ENCODE measurements around the gene UBE2L5. TPM values are rescaled to one million over a fixed set of nuclear protein-coding genes. Genes with fewer than 3 reads are reported as not detected.

UBE2L5 gene
- total and polyA plus RNA-seq, 2 of the 4 experiments (the other 2 are of a cell fraction): 0.18 TPM; not detected in 1

GRCh38 chr13:30388406-30389283 lies 33.6 kb upstream of the UBE2L5 start:
- no peak for TF ChIP-seq RAD21 (IDR thresholded peaks at IDR 0.05; ENCODE audit: low read length)
- TF ChIP-seq CTCF (conservative IDR thresholded peaks at IDR 0.05; ENCODE audit: low read depth, low read length): no peak
- no peak for TF ChIP-seq CHD1 (IDR thresholded peaks at IDR 0.05; ENCODE audit: low read depth, low read length)
- TF ChIP-seq CEBPB (IDR thresholded peaks at IDR 0.05; ENCODE audit: low read depth, low read length): peak; percentile 76
- TF ChIP-seq SMC3 (IDR thresholded peaks at IDR 0.05; ENCODE audit: low read depth, low read length): no peak
- no peak for TF ChIP-seq RFX5 (IDR thresholded peaks at IDR 0.05; ENCODE audit: low read depth, low read length)
- TF ChIP-seq POLR2A (IDR thresholded peaks at IDR 0.05; ENCODE audit: low read depth, low read length): peak; percentile 39; the same call in 1 of the 2 replicates
- no peak for TF ChIP-seq MAFK (IDR thresholded peaks at IDR 0.05; ENCODE audit: low read depth, low read length)
- TF ChIP-seq MAZ (IDR thresholded peaks at IDR 0.05; ENCODE audit: borderline replicate concordance, low read depth, low read length): no peak
- TF ChIP-seq FOS (IDR thresholded peaks at IDR 0.05; ENCODE audit: low read depth, low read length): no peak
- no peak for TF ChIP-seq RCOR1 (IDR thresholded peaks at IDR 0.05; ENCODE audit: insufficient replicate concordance, low read length)
- Histone ChIP-seq H3K56ac (ENCODE audit: extremely low read depth, insufficient read depth, low read length) (peak overlapping the region; percentile 35; the same call in 1 of the 2 replicates), H3K27me3 (ENCODE audit: control insufficient read depth, insufficient read depth, low read length) (no peaks in the 10 kb centered on the region), H4K20me1 (ENCODE audit: insufficient read depth, low read length) (no peaks in the 10 kb centered on the region), H3K4me2 (ENCODE audit: low read depth, low read length) (peak overlapping the region; percentile 87), H3K36me3 (ENCODE audit: control insufficient read depth, insufficient read depth, low read length) (no peaks in the 10 kb centered on the region), H3K18ac (ENCODE audit: low read depth, low read length) (peak overlapping the region; percentile 79), H2BK5ac (ENCODE audit: low read depth, low read length, poor library complexity, severe bottlenecking) (peak overlapping the region; percentile 93), H3K27ac (ENCODE audit: insufficient read depth, low read length) (peak overlapping the region; percentile 87), H2BK20ac (ENCODE audit: low read depth, low read length) (no peak overlapping the region), H2AK9ac (replicated peaks; ENCODE audit: low read depth, low read length, poor library complexity) (no peak overlapping the region), H2AFZ (replicated peaks; ENCODE audit: low read length, poor library complexity) (peak overlapping the region; percentile 69), H3K9me3 (ENCODE audit: control insufficient read depth, insufficient read depth, low read length) (no peaks in the 10 kb centered on the region), H3K4me1 (ENCODE audit: control insufficient read depth, insufficient read depth, low read length) (peaks cover 8% of the 10 kb centered on the region), H3K4me3 (ENCODE audit: insufficient read depth, low read depth, low read length) (peak overlapping the region; percentile 31; the same call in 1 of the 2 replicates), H3K4ac (ENCODE audit: low read depth, low read length) (peak overlapping the region; percentile 7; the same call in 1 of the 2 replicates), H4K91ac (ENCODE audit: insufficient read depth, low read depth, low read length) (peak overlapping the region; percentile 7; the same call in 1 of the 2 replicates), H3K14ac (replicated peaks; ENCODE audit: low read depth, low read length) (0 out of 2 replicates have a peak overlapping the region, but pooled peaks have one; percentile 50), H4K8ac (ENCODE audit: low read depth in 2 of 2, low read length in 2 of 2) (peak overlapping the region; percentile 76 to 80), H3K9me1 (ENCODE audit: insufficient read depth, low read length) (peaks cover 3% of the 10 kb centered on the region; the same call in 1 of the 2 replicates), H2AK5ac (ENCODE audit: low read depth, low read length) (0 out of 2 replicates have a peak overlapping the region, but pooled peaks have one; percentile 9), H3K9ac (ENCODE audit: low read depth, low read length) (peak overlapping the region; percentile 38; the same call in 1 of the 2 replicates), H2BK15ac (ENCODE audit: low read depth, low read length) (peak overlapping the region; percentile 6; the same call in 1 of the 3 replicates), H4K5ac (ENCODE audit: low read depth, low read length) (peak overlapping the region; percentile 64; the same call in 1 of the 2 replicates), H3K23ac (ENCODE audit: low read depth, low read length) (peak overlapping the region; percentile 40; the same call in 1 of the 2 replicates), H3K79me1 (ENCODE audit: low read depth in 1 of 2, low read length in 2 of 2) (no peaks in the 10 kb centered on the region), H2BK120ac (ENCODE audit: low read depth, low read length) (0 out of 2 replicates have a peak overlapping the region, but pooled peaks have one; percentile 13)
- BruUV-seq (replicated peaks): no TSS peak
- intact Hi-C loops (cut with micrococcal nuclease) (loop anchor here (5.0 kb wide), 1 partner anchor 46 kb away; no protein-coding TSS in a partner anchor), in situ Hi-C loops (cut with MboI; ENCODE audit: low sequenced_read_pairs) (no loop called here), dilution Hi-C loops (cut with HindIII; ENCODE audit: low sequenced_read_pairs, unreplicated experiment) (no loop called here)
- ATAC-seq (ENCODE audit: low read depth) (peak; percentile 91), DNase-seq (peak; percentile 89)
- POLR2A ChIA-PET (ENCODE audit: unreplicated experiment): no interaction called here
- CTCF ChIA-PET: interaction anchor here (0.8 to 1.0 kb wide), 2 partner anchors 38 to 256 kb away, joined by 3 read pairs; no protein-coding TSS in a partner anchor
- 24% methylated on average over 3 of the region's 15 CpGs; no CpG with 5 or more reads in 1 of the 2 experiments for WGBS, 2 experiments (ENCODE audit: extremely low coverage in 2 of 2, insufficient read length in 1 of 2)
